Fibroblast of gingiva (primary cell): Measurements from ENCODE around the gene WDR55.
"Not testable (repeated sequence)": the region's sequence is repeated elsewhere in the genome, so short reads cannot be mapped to it uniquely, and the experiment has no call there.

Source experiments
- DNase-seq: peaks from one replicate; pipeline ENCODE4 v3.0.0-alpha.2; 2011; ENCODE audit warnings: low read depth

The WDR55 gene

GRCh38 chr5:140658870-140659269 lies 5.8 kb upstream of the WDR55 start:
- DNase-seq, result no peak

- DNase-seq, result not testable (repeated sequence)
Observed at GRCh38 chr5:140660371-140660770, 4.3 kb upstream of the WDR55 start.

- no peak for DNase-seq
Observed at GRCh38 chr5:140664030-140664358, 710 bp upstream of the WDR55 start.

GRCh38 chr5:140671035-140671434 lies 6.3 kb downstream of the WDR55 start:
- not testable (repeated sequence) for DNase-seq

- DNase-seq, result no peak
Observed at GRCh38 chr5:140671472-140672125, 6.9 kb downstream of the WDR55 start.

- peak; percentile 16 for DNase-seq
Observed at GRCh38 chr5:140672455-140673186, 7.9 kb downstream of the WDR55 start.

GRCh38 chr5:140673187-140673976 lies 8.7 kb downstream of the WDR55 start, which contains the start of gene DND1:
Gene DND1 (minus strand): TSS chr5:140673576. CDS start chr5:140673542, 34 bp downstream.
- DNase-seq, result no peak

GRCh38 chr5:140674211-140674610 lies 9.5 kb downstream of the WDR55 start:
- no peak for DNase-seq

GRCh38 chr5:140674629-140675028 lies 9.9 kb downstream of the WDR55 start:
- no peak for DNase-seq

GRCh38 chr5:140677947-140678346 lies 13.2 kb downstream of the WDR55 start:
- no peak for DNase-seq

GRCh38 chr5:140678993-140679392 lies 14.3 kb downstream of the WDR55 start:
- DNase-seq, result no peak

GRCh38 chr5:140690376-140690932 lies 25.8 kb downstream of the WDR55 start:
- DNase-seq, result no peak

- DNase-seq, result peak; percentile 95
Observed at GRCh38 chr5:140690941-140691924, 26.5 kb downstream of the WDR55 start, which contains the start of the genes HARS1 and HARS2. Gene HARS1 (minus strand): TSS chr5:140691370. CDS start chr5:140691304, 66 bp downstream. Gene HARS2 (plus strand): TSS chr5:140691455. CDS start chr5:140691649, 194 bp downstream.

- peak; percentile 28 for DNase-seq
Observed at GRCh38 chr5:140694276-140694675, 29.6 kb downstream of the WDR55 start.

- DNase-seq, result no peak
Observed at GRCh38 chr5:140696891-140697492, 32.3 kb downstream of the WDR55 start.

- peak; percentile 99 for DNase-seq
Observed at GRCh38 chr5:140700177-140701144, 35.8 kb downstream of the WDR55 start, which contains the start of gene ZMAT2. Gene ZMAT2 (plus strand): TSS chr5:140700447. CDS start chr5:140700461, 14 bp downstream.

- DNase-seq, result no peak
Observed at GRCh38 chr5:140707812-140708211, 43.1 kb downstream of the WDR55 start.

GRCh38 chr5:140708787-140709186 lies 44.1 kb downstream of the WDR55 start:
- not testable (repeated sequence) for DNase-seq

- DNase-seq, result peak; percentile 94
Observed at GRCh38 chr5:140710899-140711552, 46.3 kb downstream of the WDR55 start.
